HepG2 (cell line): ENCODE data around the gene PNKD. TPM values are rescaled to one million over a fixed set of nuclear protein-coding genes. Genes with fewer than 3 reads are reported as not detected.

Source experiments
- ATAC-seq: fragments of 200-7000 bp; cut with Tn5 transposase; 3 replicates; pipeline ENCODE4 v1.9.1; 2020; ENCODE audit warnings: mild to moderate bottlenecking, moderate library complexity
- BruUV-seq: library from RNA; stranded (reverse); fragments of 400-500 nt; replicated peaks from 2 replicates; lab custom pipeline; 2021; lab: Mats Ljungman, UMichigan
- CTCF ChIA-PET: fragments of 300-600 bp; formaldehyde crosslinking; extraction: SDS; loops from one replicate; lab custom pipeline; 2021; ENCODE audit warnings: low total read pairs, inconsistent platforms, low intra/inter-chr PET ratio; lab: Yijun Ruan, JAX
- POLR2A ChIA-PET: fragments of 350-600 bp; sonication (Branson Sonifier 250); formaldehyde crosslinking; loops from one replicate; lab custom pipeline; 2020; ENCODE audit warnings: antibody characterized with exemption, inconsistent platforms; lab: Yijun Ruan, JAX
- DNase-seq: peaks from one replicate; pipeline ENCODE4 v3.0.0-alpha.2; 2015; ENCODE audit warnings: low spot score
- FAIRE-seq: peaks from 3 replicates; lab custom pipeline; 2011; peaks lifted over from hg19 to GRCh38; lab: Jason Lieb, UNC
- H2AFZ ChIP-seq: one replicate; pipeline ENCODE4 v1.6.1; 2011; ENCODE audit warnings: low read length, inconsistent platforms
- H3K27ac ChIP-seq: fragments of 300-600 bp; 3 replicates; pipeline ENCODE4 v1.8.0; 2011; ENCODE audit warnings: mixed run types, mild to moderate bottlenecking, mixed read lengths, low read length, inconsistent platforms; ENCODE audit not compliant: insufficient read depth; ENCODE audit errors: extremely low read length
- H3K27me3 ChIP-seq, 2 experiments: fragments of 200-600 bp in 1 of 2; 2 replicates in 1 of 2; 3 replicates in 1 of 2; pipeline versions ENCODE4 v1.6.0 to v1.8.0; 2011; ENCODE audit warnings: low read length in 2 of 2, mild to moderate bottlenecking in 2 of 2, moderate library complexity in 2 of 2, inconsistent platforms in 1 of 2; ENCODE audit not compliant: insufficient read depth in 2 of 2, control insufficient read depth in 1 of 2
- H3K36me3 ChIP-seq, 2 experiments: fragments of 200-600 bp in 1 of 2; replicated peaks in 1 of 2; 2 replicates in 1 of 2; 3 replicates in 1 of 2; pipeline versions ENCODE4 v1.5.1 to v1.8.0; 2011; ENCODE audit warnings: low read length in 2 of 2, inconsistent platforms in 1 of 2; ENCODE audit not compliant: insufficient read depth in 2 of 2, control insufficient read depth in 1 of 2
- H3K4me1 ChIP-seq: 2 replicates; pipeline ENCODE4 v1.5.1; 2012; ENCODE audit warnings: low read length, inconsistent platforms; ENCODE audit not compliant: insufficient read depth
- H3K4me2 ChIP-seq: 2 replicates; pipeline ENCODE4 v1.6.0; 2011; ENCODE audit warnings: low read depth, low read length, inconsistent platforms
- H3K4me3 ChIP-seq, 3 experiments: fragments of 200-600 bp in 1 of 3; sonication (generic), shearing (Covaris generic) in 1 of 3; replicated peaks in 1 of 3; 2 replicates each; pipeline ENCODE4 v1.5.1; 2011 to 2016; ENCODE audit warnings: low read length in 3 of 3, inconsistent platforms in 2 of 3, low read depth in 2 of 3, mild to moderate bottlenecking in 2 of 3, control low read depth in 1 of 3, mixed read lengths in 1 of 3; ENCODE audit not compliant: insufficient read depth in 1 of 3
- H3K79me2 ChIP-seq: one replicate; pipeline ENCODE4 v1.6.1; 2011; ENCODE audit warnings: low read length, inconsistent platforms; ENCODE audit not compliant: insufficient read depth
- H3K9ac ChIP-seq: 2 replicates; pipeline ENCODE4 v1.6.0; 2011; ENCODE audit warnings: mild to moderate bottlenecking, low read depth, low read length, inconsistent platforms; ENCODE audit not compliant: insufficient read depth
- H3K9me3 ChIP-seq: 2 replicates; pipeline ENCODE4 v1.5.1; 2012; ENCODE audit warnings: mild to moderate bottlenecking, low read length
- H4K20me1 ChIP-seq: 2 replicates; pipeline ENCODE4 v1.6.0; 2011; ENCODE audit warnings: inconsistent platforms, mild to moderate bottlenecking, low read length, moderate library complexity; ENCODE audit not compliant: insufficient read depth
- DNMT3B ChIP-seq: conservative IDR thresholded peaks from 2 replicates; pipeline ENCODE4 v1.6.1; 2016; ENCODE audit warnings: missing biosample characterization, control low read depth
- FOXA3 ChIP-seq: IDR thresholded peaks from 2 replicates; pipeline ENCODE4 v1.6.1; 2016; ENCODE audit warnings: missing genetic modification reagents, missing compliant biosample characterization
- GABPA ChIP-seq, 2 experiments: IDR thresholded peaks; 2 replicates each; pipeline ENCODE4 v1.6.1; 2011 to 2016; ENCODE audit warnings: low read depth in 2 of 2, low read length in 1 of 2, missing biosample characterization in 1 of 2, missing genetic modification characterization in 1 of 2
- KDM2A ChIP-seq: sonication (generic); formaldehyde crosslinking; IDR thresholded peaks from 2 replicates; pipeline ENCODE4 v1.4.0; 2020; ENCODE audit warnings: low read depth, missing genetic modification reagents, borderline replicate concordance
- MIER2 ChIP-seq: IDR thresholded peaks from 2 replicates; pipeline ENCODE4 v1.6.1; 2016; ENCODE audit warnings: missing biosample characterization, missing genetic modification reagents
- STAG1 ChIP-seq: sonication (generic); formaldehyde crosslinking; IDR thresholded peaks from 2 replicates; pipeline ENCODE4 v1.4.0; 2020; ENCODE audit warnings: missing genetic modification reagents
- ZFP36 ChIP-seq: fragments of 150-350 bp; IDR thresholded peaks from 2 replicates; pipeline ENCODE4 v1.6.1; 2018; ENCODE audit warnings: borderline replicate concordance, low read length, low read depth; ENCODE audit not compliant: partially characterized antibody
- ZNF251 ChIP-seq: sonication (generic); formaldehyde crosslinking; IDR thresholded peaks from 2 replicates; pipeline ENCODE4 v1.9.0; 2021; ENCODE audit warnings: mild to moderate bottlenecking, missing genetic modification reagents
- ZNF260 ChIP-seq: sonication (generic); formaldehyde crosslinking; IDR thresholded peaks from 2 replicates; pipeline ENCODE4 v1.4.0; 2020; ENCODE audit warnings: missing genetic modification reagents, low read depth, mild to moderate bottlenecking, borderline replicate concordance
- ZNF44 ChIP-seq: sonication (generic); formaldehyde crosslinking; IDR thresholded peaks from 2 replicates; pipeline ENCODE4 v1.5.1; 2020; ENCODE audit warnings: mild to moderate bottlenecking, missing genetic modification reagents
- WGBS: methylation state at CpG from one replicate; pipeline ENCODE4 v1.1.6; 2017; ENCODE audit warnings: low lambda C conversion rate; 5-methylcytosine and 5-hydroxymethylcytosine counted together
- in situ Hi-C: cut with HindIII; loops from 2 replicates; pipeline ENCODE4 v1.10.0; 2017; ENCODE audit warnings: low pct_unique_long_range_greater_than_20kb; ENCODE audit not compliant: extremely low pct_ligation_motif_present
- intact Hi-C: fragments of 100-400 bp; cut with micrococcal nuclease; formaldehyde crosslinking; loops from one replicate; pipeline ENCODE4 v1.10.0; 2022; ENCODE audit not compliant: unreplicated experiment
- polyA plus RNA-seq, 8 experiments: library from polyadenylated mRNA; depleted of rRNA in 3 of 8; stranded (reverse) in 7 of 8; unstranded in 1 of 8; fragments of >200 nt; fragmentation: Illumina TruSeq in 4 of 8; extraction: Trizol in 4 of 8; gene quantifications; 2 replicates each; pipeline versions ENCODE4 v1.2.1 to v1.2.3, GENCODE V29; 2011 to 2016; ENCODE audit warnings: low read depth in 4 of 8, missing spikeins in 1 of 8, mixed read lengths in 1 of 8; ENCODE audit not compliant: insufficient read depth in 1 of 8
- total RNA-seq, 5 experiments: library from RNA; depleted of rRNA; stranded (reverse); fragments of >200 nt; fragmentation: Illumina TruSeq; extraction: Trizol; gene quantifications; 2 replicates each; pipeline ENCODE4 v1.2.3, GENCODE V29; 2016; ENCODE audit warnings: low read depth in 1 of 5
- TF ChIP-seq, protein P1 (sequence below): sonication (generic); formaldehyde crosslinking; IDR thresholded peaks from 2 replicates; pipeline ENCODE4 v1.4.0; 2020; ENCODE audit warnings: missing genetic modification reagents
- TF ChIP-seq, protein P2 (sequence below): sonication (generic); formaldehyde crosslinking; IDR thresholded peaks from 2 replicates; pipeline ENCODE4 v1.8.1; 2023; ENCODE audit warnings: mild to moderate bottlenecking, missing genetic modification reagents
- TF ChIP-seq, protein P3 (sequence below): sonication (generic); formaldehyde crosslinking; IDR thresholded peaks from 2 replicates; pipeline ENCODE4 v1.4.0; 2020; ENCODE audit warnings: mild to moderate bottlenecking, missing genetic modification reagents, borderline replicate concordance
- TF ChIP-seq, protein P4 (sequence below): sonication (generic); formaldehyde crosslinking; IDR thresholded peaks from 2 replicates; pipeline ENCODE4 v1.8.0; 2022; ENCODE audit warnings: missing genetic modification reagents, mild to moderate bottlenecking, inconsistent platforms, borderline replicate concordance
- TF ChIP-seq, protein P5 (sequence below): sonication (generic); formaldehyde crosslinking; IDR thresholded peaks from 2 replicates; pipeline ENCODE4 v1.4.0; 2020; ENCODE audit warnings: missing genetic modification reagents; ENCODE audit errors: not compliant biosample characterization

The PNKD gene
- total and polyA plus RNA-seq, 2 of the 13 experiments (the other 11 are each of a cell fraction or from before 2014, with no cell fraction given), result 55.9 to 80.4 TPM

DNA sequence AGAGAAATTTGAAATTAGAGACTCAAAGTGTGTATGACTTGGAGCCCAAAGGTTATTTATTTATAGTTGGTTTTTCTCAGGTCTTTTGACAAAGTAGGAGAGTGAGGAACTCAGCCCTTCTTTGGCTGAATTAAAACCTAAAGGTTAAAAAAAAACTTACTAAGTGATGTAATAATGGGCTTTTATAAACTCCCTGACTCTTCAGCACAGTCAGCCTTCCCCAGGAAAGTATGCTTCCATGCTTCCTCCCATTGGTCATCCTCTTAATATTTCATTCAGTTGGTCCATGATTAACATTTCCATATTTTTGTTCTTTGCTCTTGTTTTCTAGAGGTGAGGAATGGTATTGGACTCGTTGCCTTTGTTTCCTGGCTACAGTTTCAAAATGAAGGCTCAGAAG, 46.1 kb upstream of the PNKD start:
- ATAC-seq (no peak), FAIRE-seq (no peak), DNase-seq (no peak)
- ChIA-PET CTCF (no interaction called here), POLR2A (no interaction called here)
- WGBS, result 100% methylated on average over 1 of the region's 1 CpG
- no peaks in the 10 kb centered on the region for H3K27me3 ChIP-seq
- H3K9me3 ChIP-seq, result no peaks in the 10 kb centered on the region
- no peak overlapping the region for H3K27ac ChIP-seq
- no peak overlapping the region for H3K9ac ChIP-seq
- H4K20me1 ChIP-seq, result peaks cover 3% of the 10 kb centered on the region; the same call in 1 of the 2 replicates
- H3K4me3 ChIP-seq, result no peak overlapping the region
- in situ Hi-C loops, result no loop called here
- H3K4me2 ChIP-seq, result no peak overlapping the region
- H2AFZ ChIP-seq, result no peak overlapping the region
- H3K4me1 ChIP-seq, result peaks cover 45% of the 10 kb centered on the region
- BruUV-seq, result no TSS peak
- intact Hi-C loops, result no loop called here
- peaks cover 7 to 80% of the 10 kb centered on the region in 2 experiments for H3K36me3 ChIP-seq
- H3K79me2 ChIP-seq, result peaks cover 59% of the 10 kb centered on the region
- TF ChIP-seq ZNF251 (CRISPR knock-in tag) (no peak), ZFP36 (no peak), FOXA3 (CRISPR knock-in tag) (no peak), KDM2A (CRISPR knock-in tag) (no peak), GABPA (IDR thresholded peaks at IDR 0.05; ENCODE audit: low read depth, low read length) (no peak), GABPA (CRISPR knock-in tag; IDR thresholded peaks at IDR 0.05; ENCODE audit: low read depth) (no peak), STAG1 (CRISPR knock-in tag) (no peak), ZNF44 (CRISPR knock-in tag) (no peak), ZNF260 (no peak), MIER2 (CRISPR knock-in tag) (no peak), DNMT3B (CRISPR knock-in tag) (no peak)
- TF ChIP-seq, protein P1, sequence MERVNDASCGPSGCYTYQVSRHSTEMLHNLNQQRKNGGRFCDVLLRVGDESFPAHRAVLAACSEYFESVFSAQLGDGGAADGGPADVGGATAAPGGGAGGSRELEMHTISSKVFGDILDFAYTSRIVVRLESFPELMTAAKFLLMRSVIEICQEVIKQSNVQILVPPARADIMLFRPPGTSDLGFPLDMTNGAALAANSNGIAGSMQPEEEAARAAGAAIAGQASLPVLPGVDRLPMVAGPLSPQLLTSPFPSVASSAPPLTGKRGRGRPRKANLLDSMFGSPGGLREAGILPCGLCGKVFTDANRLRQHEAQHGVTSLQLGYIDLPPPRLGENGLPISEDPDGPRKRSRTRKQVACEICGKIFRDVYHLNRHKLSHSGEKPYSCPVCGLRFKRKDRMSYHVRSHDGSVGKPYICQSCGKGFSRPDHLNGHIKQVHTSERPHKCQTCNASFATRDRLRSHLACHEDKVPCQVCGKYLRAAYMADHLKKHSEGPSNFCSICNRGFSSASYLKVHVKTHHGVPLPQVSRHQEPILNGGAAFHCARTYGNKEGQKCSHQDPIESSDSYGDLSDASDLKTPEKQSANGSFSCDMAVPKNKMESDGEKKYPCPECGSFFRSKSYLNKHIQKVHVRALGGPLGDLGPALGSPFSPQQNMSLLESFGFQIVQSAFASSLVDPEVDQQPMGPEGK, result no peak
- TF ChIP-seq, protein P2, sequence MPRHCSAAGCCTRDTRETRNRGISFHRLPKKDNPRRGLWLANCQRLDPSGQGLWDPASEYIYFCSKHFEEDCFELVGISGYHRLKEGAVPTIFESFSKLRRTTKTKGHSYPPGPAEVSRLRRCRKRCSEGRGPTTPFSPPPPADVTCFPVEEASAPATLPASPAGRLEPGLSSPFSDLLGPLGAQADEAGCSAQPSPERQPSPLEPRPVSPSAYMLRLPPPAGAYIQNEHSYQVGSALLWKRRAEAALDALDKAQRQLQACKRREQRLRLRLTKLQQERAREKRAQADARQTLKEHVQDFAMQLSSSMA (CRISPR knock-in tag), result no peak
- TF ChIP-seq, protein P3, sequence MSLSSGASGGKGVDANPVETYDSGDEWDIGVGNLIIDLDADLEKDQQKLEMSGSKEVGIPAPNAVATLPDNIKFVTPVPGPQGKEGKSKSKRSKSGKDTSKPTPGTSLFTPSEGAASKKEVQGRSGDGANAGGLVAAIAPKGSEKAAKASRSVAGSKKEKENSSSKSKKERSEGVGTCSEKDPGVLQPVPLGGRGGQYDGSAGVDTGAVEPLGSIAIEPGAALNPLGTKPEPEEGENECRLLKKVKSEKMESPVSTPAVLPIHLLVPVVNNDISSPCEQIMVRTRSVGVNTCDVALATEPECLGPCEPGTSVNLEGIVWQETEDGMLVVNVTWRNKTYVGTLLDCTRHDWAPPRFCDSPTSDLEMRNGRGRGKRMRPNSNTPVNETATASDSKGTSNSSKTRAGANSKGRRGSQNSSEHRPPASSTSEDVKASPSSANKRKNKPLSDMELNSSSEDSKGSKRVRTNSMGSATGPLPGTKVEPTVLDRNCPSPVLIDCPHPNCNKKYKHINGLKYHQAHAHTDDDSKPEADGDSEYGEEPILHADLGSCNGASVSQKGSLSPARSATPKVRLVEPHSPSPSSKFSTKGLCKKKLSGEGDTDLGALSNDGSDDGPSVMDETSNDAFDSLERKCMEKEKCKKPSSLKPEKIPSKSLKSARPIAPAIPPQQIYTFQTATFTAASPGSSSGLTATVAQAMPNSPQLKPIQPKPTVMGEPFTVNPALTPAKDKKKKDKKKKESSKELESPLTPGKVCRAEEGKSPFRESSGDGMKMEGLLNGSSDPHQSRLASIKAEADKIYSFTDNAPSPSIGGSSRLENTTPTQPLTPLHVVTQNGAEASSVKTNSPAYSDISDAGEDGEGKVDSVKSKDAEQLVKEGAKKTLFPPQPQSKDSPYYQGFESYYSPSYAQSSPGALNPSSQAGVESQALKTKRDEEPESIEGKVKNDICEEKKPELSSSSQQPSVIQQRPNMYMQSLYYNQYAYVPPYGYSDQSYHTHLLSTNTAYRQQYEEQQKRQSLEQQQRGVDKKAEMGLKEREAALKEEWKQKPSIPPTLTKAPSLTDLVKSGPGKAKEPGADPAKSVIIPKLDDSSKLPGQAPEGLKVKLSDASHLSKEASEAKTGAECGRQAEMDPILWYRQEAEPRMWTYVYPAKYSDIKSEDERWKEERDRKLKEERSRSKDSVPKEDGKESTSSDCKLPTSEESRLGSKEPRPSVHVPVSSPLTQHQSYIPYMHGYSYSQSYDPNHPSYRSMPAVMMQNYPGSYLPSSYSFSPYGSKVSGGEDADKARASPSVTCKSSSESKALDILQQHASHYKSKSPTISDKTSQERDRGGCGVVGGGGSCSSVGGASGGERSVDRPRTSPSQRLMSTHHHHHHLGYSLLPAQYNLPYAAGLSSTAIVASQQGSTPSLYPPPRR (CRISPR knock-in tag), result no peak
- TF ChIP-seq, protein P4, sequence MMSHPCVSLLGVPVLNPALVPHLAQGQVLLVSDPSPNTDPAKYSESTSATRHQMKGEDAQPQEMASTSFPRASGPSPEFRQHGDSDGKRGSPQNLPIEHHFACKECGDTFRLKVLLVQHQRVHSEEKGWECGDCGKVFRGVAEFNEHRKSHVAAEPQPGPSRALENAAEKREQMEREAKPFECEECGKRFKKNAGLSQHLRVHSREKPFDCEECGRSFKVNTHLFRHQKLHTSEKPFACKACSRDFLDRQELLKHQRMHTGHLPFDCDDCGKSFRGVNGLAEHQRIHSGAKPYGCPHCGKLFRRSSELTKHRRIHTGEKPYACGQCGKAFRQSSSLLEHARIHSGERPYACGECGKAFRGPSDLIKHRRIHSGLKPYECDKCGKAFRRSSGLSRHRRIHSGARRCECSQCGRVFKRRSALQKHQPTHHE (CRISPR knock-in tag), result no peak
- TF ChIP-seq, protein P5, sequence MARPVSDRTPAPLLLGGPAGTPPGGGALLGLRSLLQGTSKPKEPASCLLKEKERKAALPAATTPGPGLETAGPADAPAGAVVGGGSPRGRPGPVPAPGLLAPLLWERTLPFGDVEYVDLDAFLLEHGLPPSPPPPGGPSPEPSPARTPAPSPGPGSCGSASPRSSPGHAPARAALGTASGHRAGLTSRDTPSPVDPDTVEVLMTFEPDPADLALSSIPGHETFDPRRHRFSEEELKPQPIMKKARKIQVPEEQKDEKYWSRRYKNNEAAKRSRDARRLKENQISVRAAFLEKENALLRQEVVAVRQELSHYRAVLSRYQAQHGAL, result no peak
